ENCODE data around the gene GRAMD4.

GRCh38 chr22:46675479-46675878, 55.3 kb downstream of the GRAMD4 start:
- no peak for TF ChIP-seq CTCF (IDR thresholded peaks at IDR 0.05 in 4 of 5, conservative IDR thresholded peaks at IDR 0.05 in 1 of 5)
- TF ChIP-seq POLR2A (IDR thresholded peaks at IDR 0.05) = no peak

Data from gastrocnemius medialis (tissue), 4 donors.